H1 (cell line): ENCODE data around the gene CSNK1D. TPM values are rescaled to one million over a fixed set of nuclear protein-coding genes. Genes with fewer than 3 reads are reported as not detected.

Experiments
- CTCF ChIA-PET: fragments of 300-600 bp; sonication (Branson Sonifier 250); formaldehyde crosslinking; loops from one replicate; lab custom pipeline; 2021; ENCODE audit not compliant: partially characterized antibody; lab: Charles Lee
- POLR2A ChIA-PET: fragments of 300-600 bp; sonication (Branson Sonifier 250); formaldehyde crosslinking; loops from one replicate; lab custom pipeline; 2021; ENCODE audit warnings: inconsistent platforms; ENCODE audit not compliant: partially characterized antibody; lab: Charles Lee
- DNase-seq, 2 experiments: peaks; one replicate each; pipeline versions ENCODE4 v3.0.0 to v3.0.0-alpha.2; 2010 to 2022; ENCODE audit warnings: low spot score in 2 of 2, low read depth in 1 of 2, mixed read lengths in 1 of 2
- FAIRE-seq: peaks from 2 replicates; lab custom pipeline; 2011; peaks lifted over from hg19 to GRCh38; lab: Jason Lieb, UNC
- H2AFZ ChIP-seq: 2 replicates; pipeline ENCODE4 v1.8.1; 2012; ENCODE audit warnings: low read length, inconsistent platforms
- H2AK5ac ChIP-seq: 2 replicates; pipeline ENCODE4 v1.6.1; 2013; ENCODE audit warnings: low read depth, low read length
- H2BK120ac ChIP-seq: replicated peaks from 2 replicates; pipeline ENCODE3; 2013; ENCODE audit warnings: low read depth, low read length, inconsistent platforms
- H2BK12ac ChIP-seq: 2 replicates; pipeline ENCODE4 v1.6.1; 2013; ENCODE audit warnings: low read depth, low read length
- H2BK15ac ChIP-seq: 2 replicates; pipeline ENCODE4 v1.6.1; 2013; ENCODE audit warnings: low read length
- H2BK20ac ChIP-seq: 2 replicates; pipeline ENCODE4 v1.6.1; 2013; ENCODE audit warnings: low read length
- H2BK5ac ChIP-seq: 2 replicates; pipeline ENCODE4 v1.6.1; 2013; ENCODE audit warnings: low read depth, low read length
- H3K14ac ChIP-seq: 2 replicates; pipeline ENCODE4 v1.6.1; 2013; ENCODE audit warnings: inconsistent platforms; ENCODE audit not compliant: insufficient read length
- H3K18ac ChIP-seq: 2 replicates; pipeline ENCODE4 v1.6.1; 2013; ENCODE audit warnings: low read length; ENCODE audit errors: extremely low read depth
- H3K23ac ChIP-seq: 2 replicates; pipeline ENCODE4 v1.6.1; 2013; ENCODE audit warnings: inconsistent platforms; ENCODE audit not compliant: insufficient read length
- H3K23me2 ChIP-seq: 2 replicates; pipeline ENCODE4 v1.6.1; 2013; ENCODE audit warnings: low read depth, low read length
- H3K27ac ChIP-seq: 2 replicates; pipeline ENCODE4 v1.6.1; 2011; ENCODE audit warnings: low read depth, low read length, inconsistent platforms
- H3K27me3 ChIP-seq, 4 experiments: replicated peaks in 1 of 4; 1 replicate in 1 of 4; 2 replicates in 3 of 4; pipeline versions ENCODE4 v1.6.1 to v1.8.1; 2011 to 2013; ENCODE audit warnings: low read length in 3 of 4, mild to moderate bottlenecking in 3 of 4, inconsistent platforms in 2 of 4, mixed read lengths in 2 of 4, moderate library complexity in 1 of 4; ENCODE audit not compliant: control insufficient read depth in 3 of 4, insufficient read depth in 3 of 4; ENCODE audit errors: extremely low read depth in 1 of 4
- H3K36me3 ChIP-seq, 4 experiments: 2 replicates each; pipeline versions ENCODE4 v1.6.1 to v1.8.1; 2011 to 2013; ENCODE audit warnings: mild to moderate bottlenecking in 4 of 4, low read length in 3 of 4, moderate library complexity in 2 of 4, control low read depth in 1 of 4, inconsistent platforms in 1 of 4; ENCODE audit not compliant: insufficient read depth in 4 of 4, control insufficient read depth in 2 of 4
- H3K4ac ChIP-seq: replicated peaks from 2 replicates; pipeline ENCODE3; 2013; ENCODE audit warnings: low read length, low read depth, mixed read lengths, inconsistent platforms; ENCODE audit not compliant: insufficient read length
- H3K4me1 ChIP-seq, 4 experiments: replicated peaks in 1 of 4; 1 replicate in 1 of 4; 2 replicates in 3 of 4; pipeline versions ENCODE4 v1.6.1 to v1.8.1; 2011 to 2013; ENCODE audit warnings: low read length in 3 of 4, inconsistent platforms in 2 of 4, mixed read lengths in 1 of 4; ENCODE audit not compliant: insufficient read depth in 4 of 4, control insufficient read depth in 3 of 4
- H3K4me2 ChIP-seq, 2 experiments: 2 replicates each; pipeline versions ENCODE4 v1.6.1 to v1.8.1; 2011 to 2013; ENCODE audit warnings: low read depth in 2 of 2, low read length in 2 of 2, control low read depth in 1 of 2, inconsistent platforms in 1 of 2, mild to moderate bottlenecking in 1 of 2; ENCODE audit not compliant: insufficient read depth in 1 of 2
- H3K4me3 ChIP-seq, 4 experiments: fragments of 200-600, 300-600 bp in 1 of 4; sonication (generic), shearing (Covaris generic), sonication (Bioruptor Twin) in 1 of 4; 2 replicates each; pipeline versions ENCODE4 v1.5.1 to v1.8.1; 2011 to 2016; ENCODE audit warnings: low read length in 4 of 4, low read depth in 3 of 4, control low read depth in 2 of 4, inconsistent platforms in 2 of 4, mild to moderate bottlenecking in 2 of 4, mixed read lengths in 1 of 4, moderate library complexity in 1 of 4; ENCODE audit not compliant: insufficient read depth in 2 of 4; ENCODE audit errors: extremely low read depth in 1 of 4
- H3K56ac ChIP-seq: replicated peaks from 2 replicates; pipeline ENCODE3; 2013; ENCODE audit warnings: low read depth, mild to moderate bottlenecking, mixed read lengths, low read length, inconsistent platforms; ENCODE audit not compliant: insufficient read length
- H3K79me1 ChIP-seq: 2 replicates; pipeline ENCODE4 v1.6.1; 2013; ENCODE audit warnings: low read depth, low read length, control low read depth
- H3K79me2 ChIP-seq, 2 experiments: 2 replicates each; pipeline versions ENCODE4 v1.6.1 to v1.8.1; 2012 to 2013; ENCODE audit warnings: low read length in 2 of 2, mild to moderate bottlenecking in 2 of 2, inconsistent platforms in 1 of 2; ENCODE audit not compliant: insufficient read depth in 2 of 2, control insufficient read depth in 1 of 2
- H3K9ac ChIP-seq, 4 experiments: replicated peaks in 1 of 4; 1 replicate in 1 of 4; 2 replicates in 3 of 4; pipeline versions ENCODE4 v1.6.1 to v1.8.1; 2011 to 2013; ENCODE audit warnings: low read depth in 3 of 4, low read length in 3 of 4, control low read depth in 2 of 4, mild to moderate bottlenecking in 2 of 4, moderate library complexity in 2 of 4, inconsistent platforms in 1 of 4; ENCODE audit errors: extremely low read depth in 1 of 4
- H3K9me3 ChIP-seq, 2 experiments: 2 replicates each; pipeline versions ENCODE4 v1.6.1 to v1.8.1; 2012 to 2013; ENCODE audit warnings: mild to moderate bottlenecking in 2 of 2, moderate library complexity in 2 of 2, control low read depth in 1 of 2, inconsistent platforms in 1 of 2, low read depth in 1 of 2, low read length in 1 of 2, mixed read lengths in 1 of 2; ENCODE audit not compliant: insufficient read depth in 2 of 2
- H4K20me1 ChIP-seq, 2 experiments: replicated peaks in 1 of 2; 2 replicates each; pipeline versions ENCODE3 to v1.8.1; 2011 to 2013; ENCODE audit warnings: inconsistent platforms in 2 of 2, low read length in 2 of 2, mild to moderate bottlenecking in 1 of 2; ENCODE audit not compliant: insufficient read depth in 2 of 2, control insufficient read depth in 1 of 2
- H4K5ac ChIP-seq: 2 replicates; pipeline ENCODE4 v1.6.1; 2013; ENCODE audit warnings: low read length, low read depth, mixed read lengths, inconsistent platforms; ENCODE audit not compliant: insufficient read length
- H4K8ac ChIP-seq: 2 replicates; pipeline ENCODE4 v1.8.0; 2013; ENCODE audit warnings: mild to moderate bottlenecking, moderate library complexity, low read length, inconsistent platforms; ENCODE audit not compliant: insufficient read depth; ENCODE audit errors: extremely low read depth
- H4K91ac ChIP-seq: replicated peaks from 2 replicates; pipeline ENCODE3; 2013; ENCODE audit warnings: low read length, mixed read lengths, inconsistent platforms; ENCODE audit not compliant: insufficient read length
- ASH2L ChIP-seq: fragments of 200-600, 300-600 bp; sonication (generic); IDR thresholded peaks from one replicate; pipeline ENCODE4 v1.7.1; 2017; ENCODE audit warnings: low read length
- CBX8 ChIP-seq: fragments of 300-800, 300-1000 bp; sonication (generic); IDR thresholded peaks from 2 replicates; pipeline ENCODE4 v1.7.1; 2016; ENCODE audit warnings: low read depth, low read length, borderline replicate concordance
- CTCF ChIP-seq, 3 experiments: IDR thresholded peaks; 1 replicate in 2 of 3; 2 replicates in 1 of 3; pipeline versions ENCODE4 v1.5.1 to v1.6.1; 2011; ENCODE audit warnings: low read length in 3 of 3, mild to moderate bottlenecking in 3 of 3, inconsistent platforms in 2 of 3, low read depth in 1 of 3, moderate library complexity in 1 of 3; ENCODE audit not compliant: insufficient read depth in 1 of 3; ENCODE audit errors: control extremely low read depth in 1 of 3
- GABPA ChIP-seq: IDR thresholded peaks from 2 replicates; pipeline ENCODE4 v1.6.1; 2011; ENCODE audit warnings: mild to moderate bottlenecking, low read length, moderate library complexity, borderline replicate concordance; ENCODE audit not compliant: insufficient read depth
- JUN ChIP-seq: IDR thresholded peaks from 2 replicates; pipeline ENCODE4 v1.6.1; 2011; ENCODE audit warnings: low read depth, mild to moderate bottlenecking, improper control_type of control experiment, low read length
- POLR2A ChIP-seq, 2 experiments: IDR thresholded peaks; 1 replicate in 1 of 2; 2 replicates in 1 of 2; pipeline ENCODE4 v1.6.1; 2011; ENCODE audit warnings: low read depth in 2 of 2, low read length in 2 of 2, mild to moderate bottlenecking in 2 of 2; ENCODE audit errors: control extremely low read depth in 1 of 2
- RNF2 ChIP-seq: fragments of 200-900, 300-1000 bp; sonication (generic); IDR thresholded peaks from 2 replicates; pipeline ENCODE4 v1.7.1; 2016; ENCODE audit warnings: borderline replicate concordance, low read depth, mild to moderate bottlenecking, antibody characterized with exemption, low read length; ENCODE audit not compliant: poor library complexity, severe bottlenecking; ENCODE audit errors: missing control alignments
- RXRA ChIP-seq: IDR thresholded peaks from 2 replicates; pipeline ENCODE4 v1.6.1; 2011; ENCODE audit warnings: low read depth, mild to moderate bottlenecking, low read length, moderate library complexity; ENCODE audit not compliant: insufficient read depth
- SIN3A ChIP-seq, 2 experiments: IDR thresholded peaks in 1 of 2; conservative IDR thresholded peaks in 1 of 2; 2 replicates each; pipeline ENCODE4 v1.6.1; 2011 to 2012; ENCODE audit warnings: low read length in 2 of 2, improper control_type of control experiment in 1 of 2, low read depth in 1 of 2, mild to moderate bottlenecking in 1 of 2
- SP4 ChIP-seq: IDR thresholded peaks from 2 replicates; pipeline ENCODE4 v1.6.1; 2012; ENCODE audit warnings: low read length, inconsistent platforms
- WGBS, 2 experiments: shearing (Covaris generic) in 1 of 2; methylation state at CpG; one replicate each; pipeline versions ENCODE4 v1.1.6 to v1.1.7; 2013 to 2015; ENCODE audit warnings: low lambda C conversion rate in 2 of 2, mixed read lengths in 2 of 2, inconsistent platforms in 1 of 2, low coverage in 1 of 2, missing lambda C conversion rate in 1 of 2; ENCODE audit not compliant: insufficient replicate concordance in 2 of 2, insufficient coverage in 1 of 2, insufficient read length in 1 of 2; ENCODE audit errors: extremely low coverage in 1 of 2, missing lambda C conversion rate in 1 of 2; 5-methylcytosine and 5-hydroxymethylcytosine counted together
- polyA plus RNA-seq, 7 experiments: library from polyadenylated mRNA; depleted of rRNA in 3 of 7; stranded (reverse) in 5 of 7; unstranded in 2 of 7; fragments of >200 nt in 5 of 7; fragments of 200-250 nt in 2 of 7; gene quantifications; 1 replicate in 5 of 7; 2 replicates in 1 of 7; 4 replicates in 1 of 7; pipeline versions ENCODE4 v1.2.1 to v1.2.3, GENCODE V29; 2011 to 2013; ENCODE audit warnings: missing spikeins in 2 of 7, mixed read lengths in 2 of 7
- total RNA-seq: library from RNA; stranded (reverse); fragmentation: NEBNext Ultra II Directional; extraction: Animal tissue kit (Norgen Biotek cat#: 25700); gene quantifications from 2 replicates; pipeline ENCODE4 v1.2.1, GENCODE V29; 2021

CSNK1D gene
- total and polyA plus RNA-seq, 2 of the 8 experiments (the other 6 are each of a cell fraction or from before 2014, with no cell fraction given), result 73.5 to 103 TPM

GRCh38 chr17:82247182-82247823, 26.2 kb downstream of the CSNK1D start:
- DNase-seq, result no peak
- TF ChIP-seq SP4 (no peak), SIN3A (conservative IDR thresholded peaks at IDR 0.05 in 1 of 2, IDR thresholded peaks at IDR 0.05 in 1 of 2; ENCODE audit: low read depth in 1 of 2, low read length in 2 of 2) (no peak), POLR2A (IDR thresholded peaks at IDR 0.05; ENCODE audit: control extremely low read depth in 1 of 2, low read depth in 2 of 2, low read length in 2 of 2) (no peak), RXRA (no peak), RNF2 (no peak), ASH2L (no peak), CBX8 (no peak), CTCF (IDR thresholded peaks at IDR 0.05; ENCODE audit: control extremely low read depth in 1 of 3, insufficient read depth in 1 of 3, low read depth in 1 of 3, low read length in 3 of 3) (no peak), GABPA (no peak), JUN (no peak)

More at GRCh38 chr17:82247182-82247823, 26.2 kb downstream of the CSNK1D start:
- peaks cover 48 to 53% of the 10 kb centered on the region in 2 experiments for H4K20me1 ChIP-seq
- H2BK5ac ChIP-seq, result no peak overlapping the region
- H3K4me3 ChIP-seq, result no peak overlapping the region
- no peak overlapping the region for H3K4me2 ChIP-seq
- no peak overlapping the region for H2BK20ac ChIP-seq
- H4K5ac ChIP-seq, result no peak overlapping the region
- H3K9me3 ChIP-seq, result no peaks in the 10 kb centered on the region; a peak in 1 of 4 replicates
- H3K9ac ChIP-seq, result no peak overlapping the region
- no peak overlapping the region for H3K56ac ChIP-seq
- no peak overlapping the region for H3K27ac ChIP-seq
- no peaks in the 10 kb centered on the region for H3K23me2 ChIP-seq
- H2BK120ac ChIP-seq, result no peak overlapping the region
- H3K14ac ChIP-seq, result no peak overlapping the region
- no peak overlapping the region for H4K91ac ChIP-seq
- peaks cover 25% of the 10 kb centered on the region for H3K79me1 ChIP-seq
- H3K79me2 ChIP-seq, result peaks cover 0 to 28% of the 10 kb centered on the region in 2 experiments; a peak in 1 of 4 replicates
- no peak overlapping the region for H2AK5ac ChIP-seq
- no peak overlapping the region for H3K23ac ChIP-seq
- H3K4ac ChIP-seq, result no peak overlapping the region
- no peaks in the 10 kb centered on the region for H3K27me3 ChIP-seq
- no peak overlapping the region for H2BK12ac ChIP-seq
- H2AFZ ChIP-seq, result no peak overlapping the region
- H3K4me1 ChIP-seq, result no peaks in the 10 kb centered on the region; a peak in 1 of 7 replicates
- CTCF ChIA-PET, result interaction anchor here (0.7 to 0.8 kb wide), 2 partner anchors 12 to 114 kb away, joined by 3 read pairs; no protein-coding TSS in a partner anchor
- no peak overlapping the region for H3K18ac ChIP-seq
- H2BK15ac ChIP-seq, result no peak overlapping the region
- peaks cover 51 to 98% (median 90%) of the 10 kb centered on the region in 4 experiments for H3K36me3 ChIP-seq
- no peak for FAIRE-seq
- H4K8ac ChIP-seq, result no peak overlapping the region
- 90% methylated on average over 22 of the region's 22 CpGs; no CpG with 5 or more reads in 1 of the 2 experiments for WGBS, 2 experiments
- POLR2A ChIA-PET, result interaction anchor here (1.2 to 1.3 kb wide), 2 partner anchors 11 to 19 kb away, joined by 3 to 4 read pairs; partner anchors contain the start of gene SLC16A3
